Smooth muscle cell (in vitro differentiated cells): Measurements from ENCODE around the gene LANCL1. TPM values are rescaled to one million over a fixed set of nuclear protein-coding genes. Genes with fewer than 3 reads are reported as not detected.

Experiments used
- DNase-seq: peaks from one replicate; lab custom pipeline; 2025; ENCODE audit not compliant: unreplicated experiment; lab: John Stamatoyannopoulos, UW
- H2AFZ ChIP-seq: fragments of 200-600 bp; sonication (generic); 2 replicates; pipeline ENCODE4 v1.6.0; 2016; ENCODE audit warnings: antibody characterized with exemption, low read depth, mild to moderate bottlenecking
- H3F3A ChIP-seq: fragments of 200-600 bp; sonication (generic); 2 replicates; pipeline ENCODE4 v1.6.0; 2017; ENCODE audit warnings: antibody characterized with exemption, low read depth
- H3K27ac ChIP-seq: fragments of 200-600 bp; sonication (generic); 2 replicates; pipeline ENCODE4 v1.5.1; 2016; ENCODE audit warnings: low read depth, mild to moderate bottlenecking
- H3K27me3 ChIP-seq: fragments of 200-600 bp; sonication (generic); 2 replicates; pipeline ENCODE4 v1.6.1; 2016; ENCODE audit warnings: low read depth, mild to moderate bottlenecking
- H3K36me3 ChIP-seq: fragments of 200-600 bp; sonication (generic); 2 replicates; pipeline ENCODE4 v1.5.1; 2016; ENCODE audit warnings: low read depth
- H3K4me1 ChIP-seq: fragments of 200-600 bp; sonication (generic); 2 replicates; pipeline ENCODE4 v1.5.1; 2016; ENCODE audit warnings: low read depth
- H3K4me2 ChIP-seq: fragments of 200-600 bp; sonication (generic); 2 replicates; pipeline ENCODE4 v1.6.0; 2016; ENCODE audit warnings: mild to moderate bottlenecking
- H3K4me3 ChIP-seq: fragments of 200-600 bp; sonication (generic); 2 replicates; pipeline ENCODE4 v1.5.1; 2016; ENCODE audit warnings: mild to moderate bottlenecking
- H3K79me2 ChIP-seq: fragments of 200-600 bp; sonication (generic); 2 replicates; pipeline ENCODE4 v1.6.0; 2016; ENCODE audit warnings: low read depth, mild to moderate bottlenecking
- H3K9ac ChIP-seq: fragments of 200-600 bp; sonication (generic); 2 replicates; pipeline ENCODE4 v1.6.0; 2016; ENCODE audit warnings: low read depth
- H3K9me3 ChIP-seq: fragments of 200-600 bp; sonication (generic); replicated peaks from 2 replicates; pipeline ENCODE4 v1.5.1; 2016; ENCODE audit warnings: low read depth
- H4K20me1 ChIP-seq: fragments of 200-600 bp; sonication (generic); 2 replicates; pipeline ENCODE4 v1.6.0; 2016; ENCODE audit warnings: low read depth
- WGBS: methylation state at CpG from one replicate; pipeline ENCODE4 v1.1.7; 2016; ENCODE audit warnings: low lambda C conversion rate; 5-methylcytosine and 5-hydroxymethylcytosine counted together
- polyA plus RNA-seq: library from polyadenylated mRNA; unstranded; fragments of >200 nt; fragmentation: Nextera tagmentation; extraction: Ambion mirVana; gene quantifications from 2 replicates; pipeline ENCODE4 v1.2.1, GENCODE V29; 2016
- total RNA-seq: library from RNA; depleted of rRNA; stranded (reverse); fragments of >200 nt; gene quantifications from 2 replicates; pipeline ENCODE4 v1.2.3, GENCODE V29; 2014
- TF ChIP-seq, protein P1 (sequence below): fragments of 200-600 bp; sonication (generic); IDR thresholded peaks from 2 replicates; pipeline ENCODE4 v1.5.1; 2017; ENCODE audit warnings: borderline replicate concordance, mild to moderate bottlenecking, antibody characterized with exemption; ENCODE audit not compliant: insufficient read depth, poor library complexity, severe bottlenecking

Gene LANCL1
- total and polyA plus RNA-seq, 2 experiments from 2014 or later: 14.7 to 43.7 TPM

DNA sequence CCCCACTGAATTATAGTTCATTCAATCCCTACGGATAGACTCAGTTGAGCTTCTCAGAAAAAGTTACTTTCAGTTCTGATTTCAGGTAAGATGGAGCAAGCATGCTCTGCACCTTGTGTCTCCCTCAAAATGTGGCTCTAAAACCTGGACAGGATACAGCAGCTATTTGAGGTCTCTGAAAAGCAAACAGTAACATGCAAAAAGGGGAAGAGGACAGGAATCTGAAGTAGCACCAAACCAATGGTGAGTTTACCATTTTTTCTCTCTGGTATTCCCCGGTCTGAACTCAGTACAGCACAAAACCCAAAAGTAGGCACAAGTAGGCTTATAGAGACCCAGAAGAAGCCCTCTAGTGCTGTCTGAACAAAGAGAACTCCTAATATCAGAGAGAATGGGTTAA, 34.1 kb downstream of the LANCL1 start:
- Histone ChIP-seq H3K27me3 (no peaks in the 10 kb centered on the region), H4K20me1 (peaks cover 8% of the 10 kb centered on the region), H3K36me3 (no peaks in the 10 kb centered on the region), H3K9me3 (no peaks in the 10 kb centered on the region), H2AFZ (no peak overlapping the region), H3K27ac (no peak overlapping the region), H3K4me2 (no peak overlapping the region), H3K4me1 (no peaks in the 10 kb centered on the region), H3K79me2 (no peaks in the 10 kb centered on the region), H3K9ac (no peak overlapping the region), H3F3A (no peaks in the 10 kb centered on the region), H3K4me3 (no peak overlapping the region)
- TF ChIP-seq, protein P1, sequence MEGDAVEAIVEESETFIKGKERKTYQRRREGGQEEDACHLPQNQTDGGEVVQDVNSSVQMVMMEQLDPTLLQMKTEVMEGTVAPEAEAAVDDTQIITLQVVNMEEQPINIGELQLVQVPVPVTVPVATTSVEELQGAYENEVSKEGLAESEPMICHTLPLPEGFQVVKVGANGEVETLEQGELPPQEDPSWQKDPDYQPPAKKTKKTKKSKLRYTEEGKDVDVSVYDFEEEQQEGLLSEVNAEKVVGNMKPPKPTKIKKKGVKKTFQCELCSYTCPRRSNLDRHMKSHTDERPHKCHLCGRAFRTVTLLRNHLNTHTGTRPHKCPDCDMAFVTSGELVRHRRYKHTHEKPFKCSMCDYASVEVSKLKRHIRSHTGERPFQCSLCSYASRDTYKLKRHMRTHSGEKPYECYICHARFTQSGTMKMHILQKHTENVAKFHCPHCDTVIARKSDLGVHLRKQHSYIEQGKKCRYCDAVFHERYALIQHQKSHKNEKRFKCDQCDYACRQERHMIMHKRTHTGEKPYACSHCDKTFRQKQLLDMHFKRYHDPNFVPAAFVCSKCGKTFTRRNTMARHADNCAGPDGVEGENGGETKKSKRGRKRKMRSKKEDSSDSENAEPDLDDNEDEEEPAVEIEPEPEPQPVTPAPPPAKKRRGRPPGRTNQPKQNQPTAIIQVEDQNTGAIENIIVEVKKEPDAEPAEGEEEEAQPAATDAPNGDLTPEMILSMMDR: no peak
- no peak for DNase-seq
- WGBS: 96% methylated on average over 2 of the region's 2 CpGs

DNA sequence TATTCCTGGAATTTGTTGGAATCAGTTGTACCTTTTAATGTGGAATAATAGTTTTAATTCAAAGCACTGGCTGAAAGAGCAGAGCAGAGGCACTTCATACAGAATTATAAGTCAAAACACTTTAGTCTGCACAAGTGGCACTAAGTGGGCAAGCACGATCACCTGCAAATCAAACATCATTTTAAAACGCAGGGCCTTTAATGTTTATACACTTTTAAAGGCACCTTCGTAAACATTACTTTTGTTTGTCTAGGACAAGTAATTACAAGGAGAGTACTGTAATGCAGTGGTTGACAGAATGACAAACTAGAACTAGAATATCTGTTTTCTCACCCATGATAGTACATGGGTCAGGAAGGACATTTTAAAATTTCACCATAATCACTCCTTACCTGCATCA, 36.4 kb downstream of the LANCL1 start:
- no peak overlapping the region for H3K4me3 ChIP-seq
- H2AFZ ChIP-seq: no peak overlapping the region
- no peaks in the 10 kb centered on the region for H3F3A ChIP-seq
- WGBS: 95% methylated on average over 3 of the region's 3 CpGs
- H3K4me1 ChIP-seq: no peaks in the 10 kb centered on the region
- no peak for DNase-seq
- no peak overlapping the region for H3K9ac ChIP-seq
- H3K27me3 ChIP-seq: no peaks in the 10 kb centered on the region
- no peak overlapping the region for H3K4me2 ChIP-seq
- H4K20me1 ChIP-seq: peaks cover 8% of the 10 kb centered on the region
- no peaks in the 10 kb centered on the region for H3K79me2 ChIP-seq
- H3K9me3 ChIP-seq: no peaks in the 10 kb centered on the region
- TF ChIP-seq, protein P1: no peak
- H3K36me3 ChIP-seq: no peaks in the 10 kb centered on the region
- no peak overlapping the region for H3K27ac ChIP-seq

DNA sequence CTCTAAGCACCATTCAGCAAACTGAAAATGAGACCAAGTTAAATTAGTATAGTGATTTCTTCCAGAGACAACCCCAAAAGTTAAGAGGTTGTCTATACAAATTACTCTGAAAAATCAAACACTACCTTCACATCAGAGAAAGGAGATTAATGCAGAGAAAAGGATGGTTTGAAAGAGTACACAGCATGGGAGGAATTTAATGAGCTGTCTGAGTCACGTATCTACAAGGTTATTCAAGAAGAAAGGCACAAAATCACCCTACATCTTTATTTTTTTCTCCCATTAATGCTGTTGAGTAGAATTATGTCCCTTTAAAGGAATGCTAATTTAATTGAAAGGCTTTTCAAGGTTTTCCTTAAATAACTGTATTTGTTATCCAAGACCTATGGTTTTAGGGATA, 41.1 kb downstream of the LANCL1 start:
- Histone ChIP-seq H3K9me3 (no peaks in the 10 kb centered on the region), H3K27ac (no peak overlapping the region), H4K20me1 (no peaks in the 10 kb centered on the region), H3K4me3 (no peak overlapping the region), H3K4me2 (no peak overlapping the region), H2AFZ (no peak overlapping the region), H3K9ac (no peak overlapping the region), H3K27me3 (no peaks in the 10 kb centered on the region), H3K79me2 (no peaks in the 10 kb centered on the region), H3F3A (no peaks in the 10 kb centered on the region), H3K4me1 (no peaks in the 10 kb centered on the region), H3K36me3 (peaks cover 7% of the 10 kb centered on the region)
- TF ChIP-seq, protein P1: no peak
- 97% methylated on average over 1 of the region's 1 CpG for WGBS
- no peak for DNase-seq

DNA sequence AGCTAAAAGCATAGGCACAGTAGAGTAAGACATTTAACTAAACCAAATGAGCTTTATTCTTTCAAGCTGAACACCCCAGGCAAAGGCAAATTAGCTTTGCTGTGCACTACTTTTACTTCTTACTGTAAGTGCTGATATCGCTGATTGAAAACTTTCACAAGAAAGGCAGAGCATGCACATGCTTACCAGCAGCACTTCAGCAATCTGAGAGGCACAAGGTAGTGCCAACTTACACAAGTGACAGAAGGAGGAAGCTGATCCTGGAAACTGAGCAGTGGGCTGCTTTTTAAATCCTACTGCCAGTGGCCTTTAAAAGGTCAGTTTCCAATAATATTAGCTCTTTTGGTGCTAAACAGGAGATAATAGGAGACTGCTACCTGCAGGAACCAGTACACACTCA, 43.9 kb downstream of the LANCL1 start:
- H3K27ac ChIP-seq: no peak overlapping the region
- WGBS: 100% methylated on average over 1 of the region's 1 CpG
- no peaks in the 10 kb centered on the region for H3K79me2 ChIP-seq
- H3K4me2 ChIP-seq: no peak overlapping the region
- no peaks in the 10 kb centered on the region for H4K20me1 ChIP-seq
- H3K9ac ChIP-seq: no peak overlapping the region
- no peak for DNase-seq
- H3K4me1 ChIP-seq: no peaks in the 10 kb centered on the region
- no peak overlapping the region for H3K4me3 ChIP-seq
- no peak overlapping the region for H2AFZ ChIP-seq
- peaks cover 7% of the 10 kb centered on the region for H3K36me3 ChIP-seq
- H3K27me3 ChIP-seq: no peaks in the 10 kb centered on the region
- TF ChIP-seq, protein P1: no peak
- no peaks in the 10 kb centered on the region for H3F3A ChIP-seq
- no peaks in the 10 kb centered on the region for H3K9me3 ChIP-seq
